Chondrocyte (in vitro differentiated cells): ENCODE results near the gene KCNQ1OT1. TPM values are rescaled to one million over a fixed set of nuclear protein-coding genes. Genes with fewer than 3 reads are reported as not detected.
A peak's percentile ranks its signal among the peaks of the same experiment; 100 is the strongest.

ENCODE experiments used
- DNase-seq: peaks from one replicate; pipeline ENCODE4 v3.0.0; 2021; ENCODE audit warnings: mixed read lengths, low spot score
- H3K27ac Mint-ChIP-seq: one replicate; pipeline ENCODE4 v1.8.0; 2021; ENCODE audit warnings: mild to moderate bottlenecking, moderate library complexity, mixed read lengths; ENCODE audit not compliant: unreplicated experiment
- H3K27me3 Mint-ChIP-seq: 2 replicates; pipeline ENCODE4 v1.8.0; 2021; ENCODE audit warnings: low read depth, mixed read lengths
- H3K36me3 Mint-ChIP-seq: 2 replicates; pipeline ENCODE4 v1.8.0; 2021; ENCODE audit warnings: low read depth, mixed read lengths
- H3K4me1 Mint-ChIP-seq: 2 replicates; pipeline ENCODE4 v1.8.0; 2021; ENCODE audit warnings: low read depth, mild to moderate bottlenecking, mixed read lengths
- H3K4me3 Mint-ChIP-seq: one replicate; pipeline ENCODE4 v1.8.0; 2021; ENCODE audit warnings: mild to moderate bottlenecking, moderate library complexity, mixed read lengths; ENCODE audit not compliant: unreplicated experiment
- H3K9me3 Mint-ChIP-seq: 2 replicates; pipeline ENCODE4 v1.8.0; 2021; ENCODE audit warnings: low read depth, mixed read lengths
- total RNA-seq: library from RNA; stranded (reverse); gene quantifications from 3 replicates; pipeline ENCODE4 v1.2.1, GENCODE V29; 2021
- TF ChIP-seq, protein P1 (sequence below): fragments of 200-600 bp; sonication (generic); IDR thresholded peaks from 2 replicates; pipeline ENCODE4 v1.5.0; 2021; ENCODE audit warnings: antibody characterized with exemption, mild to moderate bottlenecking, moderate library complexity

The KCNQ1OT1 gene
- total RNA-seq, 1 donor from 2014 or later: 2.5 TPM

DNA sequence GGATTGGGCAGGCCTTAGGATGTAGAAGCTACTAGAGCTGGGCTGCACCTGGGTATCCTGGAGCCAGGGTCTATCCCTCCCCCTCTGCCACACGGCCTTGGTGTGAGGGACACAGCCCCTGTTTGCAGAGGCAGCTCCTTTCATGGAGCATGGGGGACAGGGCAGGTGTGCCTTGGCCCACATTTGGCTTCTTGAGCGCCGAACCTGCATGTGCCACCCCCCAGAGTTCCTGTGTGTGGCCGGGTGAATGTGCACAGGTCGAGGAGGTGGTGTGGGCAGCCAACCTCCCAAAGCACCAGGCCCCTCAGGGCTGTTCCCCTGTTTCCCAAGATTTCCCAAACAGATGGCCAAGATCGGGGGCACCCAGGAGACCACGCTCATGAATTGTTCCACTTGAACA lies 7.9 kb upstream of the KCNQ1OT1 start:
- H3K27ac Mint-ChIP-seq: no peak overlapping the region

DNA sequence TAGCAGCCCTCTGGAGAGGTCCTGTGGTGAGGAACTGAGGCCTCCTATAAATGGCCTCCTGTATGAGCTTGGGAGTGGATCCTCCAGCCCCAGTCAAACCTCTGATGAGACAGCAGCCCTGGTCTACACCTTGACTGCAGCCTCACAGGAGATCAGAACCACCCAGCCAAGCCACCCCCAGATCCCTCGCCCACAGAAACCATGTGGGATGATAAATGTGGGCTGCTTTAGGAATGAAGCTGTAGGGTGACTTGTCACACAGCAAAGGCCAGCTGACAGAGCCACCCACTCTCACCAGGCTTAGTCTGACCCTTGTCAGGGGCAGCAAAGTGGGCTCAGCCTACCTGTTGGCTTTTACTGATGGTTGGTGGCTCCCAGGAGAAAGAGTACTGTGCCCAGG lies 6.5 kb upstream of the KCNQ1OT1 start:
- DNase-seq: peak; percentile 35
- Mint-ChIP-seq H3K9me3 (peaks cover 14% of the 10 kb centered on the region), H3K4me3 (no peak overlapping the region), H3K4me1 (peaks cover 23% of the 10 kb centered on the region), H3K27ac (no peak overlapping the region), H3K27me3 (peaks cover 12% of the 10 kb centered on the region), H3K36me3 (peaks cover 3% of the 10 kb centered on the region)
- TF ChIP-seq, protein P1, sequence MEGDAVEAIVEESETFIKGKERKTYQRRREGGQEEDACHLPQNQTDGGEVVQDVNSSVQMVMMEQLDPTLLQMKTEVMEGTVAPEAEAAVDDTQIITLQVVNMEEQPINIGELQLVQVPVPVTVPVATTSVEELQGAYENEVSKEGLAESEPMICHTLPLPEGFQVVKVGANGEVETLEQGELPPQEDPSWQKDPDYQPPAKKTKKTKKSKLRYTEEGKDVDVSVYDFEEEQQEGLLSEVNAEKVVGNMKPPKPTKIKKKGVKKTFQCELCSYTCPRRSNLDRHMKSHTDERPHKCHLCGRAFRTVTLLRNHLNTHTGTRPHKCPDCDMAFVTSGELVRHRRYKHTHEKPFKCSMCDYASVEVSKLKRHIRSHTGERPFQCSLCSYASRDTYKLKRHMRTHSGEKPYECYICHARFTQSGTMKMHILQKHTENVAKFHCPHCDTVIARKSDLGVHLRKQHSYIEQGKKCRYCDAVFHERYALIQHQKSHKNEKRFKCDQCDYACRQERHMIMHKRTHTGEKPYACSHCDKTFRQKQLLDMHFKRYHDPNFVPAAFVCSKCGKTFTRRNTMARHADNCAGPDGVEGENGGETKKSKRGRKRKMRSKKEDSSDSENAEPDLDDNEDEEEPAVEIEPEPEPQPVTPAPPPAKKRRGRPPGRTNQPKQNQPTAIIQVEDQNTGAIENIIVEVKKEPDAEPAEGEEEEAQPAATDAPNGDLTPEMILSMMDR: no peak

More for the DNA sequence above, 7.9 kb upstream of the KCNQ1OT1 start:
- Mint-ChIP-seq H3K9me3 (peaks cover 14% of the 10 kb centered on the region), H3K4me3 (no peak overlapping the region), H3K4me1 (peaks cover 22% of the 10 kb centered on the region), H3K27me3 (peaks cover 15% of the 10 kb centered on the region), H3K36me3 (peaks cover 3% of the 10 kb centered on the region)
- TF ChIP-seq, protein P1: no peak
- peak; percentile 77 for DNase-seq

DNA sequence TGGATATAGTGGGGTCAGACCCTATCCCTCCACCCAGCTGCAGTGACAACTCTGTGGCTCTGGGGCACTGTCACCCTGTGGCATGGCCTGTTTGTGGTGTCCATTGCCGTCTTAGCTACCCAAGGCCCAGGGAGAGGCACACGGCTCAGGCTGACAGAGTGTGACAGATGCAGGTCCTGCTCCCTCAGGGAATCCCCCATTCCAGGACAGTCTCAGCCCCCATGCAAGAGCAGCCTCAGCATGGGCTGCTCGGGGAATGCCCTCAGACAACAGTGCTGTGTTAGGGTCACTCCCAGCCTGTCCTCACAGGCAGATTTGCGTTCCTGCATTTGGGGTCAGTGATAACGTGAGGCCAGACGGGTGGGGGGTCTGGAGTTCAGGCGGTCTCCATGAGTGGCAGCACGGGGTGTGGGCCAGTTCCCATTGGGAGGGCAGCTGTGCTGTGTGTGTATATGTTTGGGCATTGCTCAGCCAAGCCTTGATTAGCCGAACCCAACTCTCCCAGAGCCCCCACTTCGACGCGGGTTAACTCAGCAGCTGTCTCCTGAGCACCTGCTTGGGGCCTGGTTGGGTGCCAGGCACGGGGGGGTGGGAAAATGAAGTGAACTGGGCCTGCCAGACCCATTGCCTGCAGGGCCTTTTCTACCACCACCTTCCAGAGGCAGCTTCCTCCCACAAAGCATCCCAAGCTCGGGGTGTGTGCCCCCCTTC lies 5.3 kb upstream of the KCNQ1OT1 start:
- Mint-ChIP-seq H3K27me3 (peaks cover 5% of the 10 kb centered on the region), H3K36me3 (no peaks in the 10 kb centered on the region), H3K4me1 (peaks cover 30% of the 10 kb centered on the region), H3K4me3 (no peak overlapping the region), H3K27ac (no peak overlapping the region), H3K9me3 (peaks cover 6% of the 10 kb centered on the region)
- peak; percentile 61 for DNase-seq
- TF ChIP-seq, protein P1: no peak

DNA sequence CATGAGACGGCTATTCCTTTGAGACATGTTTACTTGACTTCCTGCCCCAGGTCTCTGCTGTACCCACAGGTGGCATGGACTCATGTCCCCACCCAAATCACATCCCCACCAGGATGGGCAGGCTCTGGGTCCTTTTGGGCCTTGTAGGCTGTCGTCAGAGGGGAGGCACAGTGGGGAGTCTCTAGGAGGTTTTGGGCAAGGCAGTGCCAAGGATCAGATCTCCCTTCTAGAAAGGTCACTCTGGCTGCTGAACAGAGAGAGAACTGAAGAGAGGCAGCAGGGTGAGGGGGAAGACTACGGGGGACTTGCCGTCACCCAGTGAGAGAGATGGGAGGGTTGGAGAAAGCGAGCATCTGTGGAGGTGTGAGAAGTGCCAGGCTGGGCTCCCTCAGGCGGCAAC lies 4.6 kb upstream of the KCNQ1OT1 start:
- no peaks in the 10 kb centered on the region for H3K36me3 Mint-ChIP-seq
- H3K27ac Mint-ChIP-seq: no peak overlapping the region
- peaks cover 3% of the 10 kb centered on the region for H3K9me3 Mint-ChIP-seq
- TF ChIP-seq, protein P1: no peak
- DNase-seq: peak; percentile 49
- peaks cover 25% of the 10 kb centered on the region for H3K4me1 Mint-ChIP-seq
- peaks cover 3% of the 10 kb centered on the region for H3K27me3 Mint-ChIP-seq
- no peak overlapping the region for H3K4me3 Mint-ChIP-seq

DNA sequence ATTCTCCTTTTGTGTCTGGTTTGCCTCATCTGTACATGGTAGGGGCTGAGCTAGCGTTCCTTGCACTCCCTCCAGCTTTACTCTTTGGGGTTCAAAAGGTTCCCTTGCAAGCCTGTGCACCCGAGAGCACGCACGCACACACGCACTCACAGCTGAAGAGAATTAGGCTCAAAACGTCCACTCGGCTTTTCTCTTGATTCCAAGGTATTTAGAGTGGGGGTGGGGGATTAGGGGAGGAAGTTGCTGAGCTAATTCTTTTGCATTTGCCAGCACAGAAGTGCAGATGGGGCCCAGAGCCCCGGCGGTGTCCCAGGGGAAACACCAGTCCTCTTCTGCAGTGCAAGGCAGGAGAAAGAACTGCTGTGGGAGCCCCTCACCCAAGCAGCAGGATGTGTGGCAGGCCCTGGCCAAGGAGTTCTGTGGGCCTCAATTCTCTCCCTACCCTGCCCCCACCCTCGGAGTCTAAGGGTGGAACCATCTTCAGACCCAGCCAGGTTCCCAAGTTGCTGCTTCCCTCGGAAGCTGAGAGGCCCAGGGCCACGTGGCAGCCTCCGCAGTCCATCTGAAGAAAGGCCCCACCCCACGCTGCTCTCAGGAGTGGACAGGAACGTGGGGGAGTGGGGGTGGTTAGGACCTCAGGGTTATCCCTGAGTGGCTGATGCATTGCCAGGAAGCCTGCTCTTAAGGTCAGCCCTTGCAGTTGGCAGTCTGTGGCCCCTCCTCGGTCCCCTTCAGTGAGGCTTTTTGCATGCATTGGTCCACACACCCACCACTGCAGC lies 3.8 kb upstream of the KCNQ1OT1 start:
- H3K27me3 Mint-ChIP-seq: peaks cover 3% of the 10 kb centered on the region
- no peak overlapping the region for H3K27ac Mint-ChIP-seq
- TF ChIP-seq, protein P1: no peak
- peak; percentile 58 for DNase-seq
- no peak overlapping the region for H3K4me3 Mint-ChIP-seq
- H3K36me3 Mint-ChIP-seq: no peaks in the 10 kb centered on the region
- H3K4me1 Mint-ChIP-seq: peaks cover 20% of the 10 kb centered on the region
- H3K9me3 Mint-ChIP-seq: peaks cover 3% of the 10 kb centered on the region
